Renal pelvis (tissue), 4 donors: ENCODE results near the gene NBDY. TPM values are rescaled to one million over a fixed set of nuclear protein-coding genes. Genes with fewer than 3 reads are reported as not detected.
"Not testable (repeated sequence)": the region's sequence is repeated elsewhere in the genome, so short reads cannot be mapped to it uniquely, and the experiment has no call there.

Experiments
- DNase-seq: peaks from one replicate; pipeline ENCODE4 v3.0.0-alpha.2; 2013
- polyA plus RNA-seq, 3 donors: library from polyadenylated mRNA; unstranded; fragments of 120-200 nt; gene quantifications; one replicate each; pipeline ENCODE4 v1.2.1, GENCODE V29; 2013; ENCODE audit not compliant: insufficient read length in 3 of 3

Gene NBDY
- polyA plus RNA-seq, 3 donors, result 91.6 to 106 (median 100) TPM

DNA sequence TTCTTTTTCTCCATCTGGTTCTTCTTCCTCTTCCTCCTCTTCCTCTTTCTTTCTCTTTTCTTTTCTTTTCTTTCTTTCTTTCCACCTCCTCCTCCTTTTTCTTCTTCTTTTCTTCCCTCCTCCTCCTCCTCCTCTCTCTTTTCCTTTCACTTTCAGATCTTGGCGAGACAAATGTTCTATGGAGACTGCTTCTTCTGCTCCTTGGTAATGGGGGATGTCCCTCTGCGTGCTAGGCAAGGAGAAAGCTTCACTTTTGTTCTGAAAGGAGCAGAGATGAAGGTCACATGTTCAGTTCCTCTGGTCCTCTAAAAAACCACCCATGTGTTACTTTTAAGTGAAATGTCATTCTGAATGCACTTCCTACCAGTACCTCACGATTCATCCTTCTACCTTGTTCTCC, 33.2 kb downstream of the NBDY start:
- DNase-seq, result no peak

DNA sequence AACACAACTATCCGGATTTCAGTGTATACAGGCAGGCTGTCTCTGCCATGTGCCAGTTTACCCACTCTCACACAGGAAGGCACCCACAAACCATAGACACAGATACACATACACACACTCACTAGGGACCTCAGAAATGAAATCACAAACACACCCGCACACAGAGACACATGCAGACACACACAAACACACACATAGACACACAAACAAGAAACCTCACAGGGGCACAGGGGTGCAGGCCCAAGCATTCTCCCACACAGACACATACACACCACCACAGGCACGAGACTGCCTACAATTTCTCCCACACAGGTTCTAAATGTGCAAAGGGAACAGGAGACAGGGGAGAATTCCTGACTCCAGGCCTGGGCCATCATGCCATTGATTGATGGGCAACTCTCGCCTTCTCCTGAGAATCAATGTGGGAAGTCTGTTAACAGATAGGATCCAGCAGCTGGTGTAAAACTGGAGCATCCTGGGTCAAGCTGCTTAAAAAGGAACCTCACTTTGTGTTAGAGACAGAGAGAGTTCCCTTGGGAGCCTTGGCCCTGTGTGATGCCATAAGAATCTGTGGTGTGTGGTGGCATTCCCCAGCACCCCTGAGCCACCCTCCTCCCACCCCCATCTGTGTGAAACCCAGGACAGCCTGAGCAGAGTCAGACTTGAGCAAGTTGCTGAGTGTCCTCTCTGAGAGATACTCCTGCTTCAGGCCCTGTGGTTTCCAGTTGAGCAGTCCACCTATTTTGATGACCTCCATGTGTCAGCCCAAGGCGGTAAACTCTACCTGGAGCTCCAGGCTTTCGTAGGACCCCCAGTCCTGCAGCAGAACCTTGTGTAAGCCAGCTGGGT, 33.9 kb downstream of the NBDY start:
- no peak for DNase-seq

DNA sequence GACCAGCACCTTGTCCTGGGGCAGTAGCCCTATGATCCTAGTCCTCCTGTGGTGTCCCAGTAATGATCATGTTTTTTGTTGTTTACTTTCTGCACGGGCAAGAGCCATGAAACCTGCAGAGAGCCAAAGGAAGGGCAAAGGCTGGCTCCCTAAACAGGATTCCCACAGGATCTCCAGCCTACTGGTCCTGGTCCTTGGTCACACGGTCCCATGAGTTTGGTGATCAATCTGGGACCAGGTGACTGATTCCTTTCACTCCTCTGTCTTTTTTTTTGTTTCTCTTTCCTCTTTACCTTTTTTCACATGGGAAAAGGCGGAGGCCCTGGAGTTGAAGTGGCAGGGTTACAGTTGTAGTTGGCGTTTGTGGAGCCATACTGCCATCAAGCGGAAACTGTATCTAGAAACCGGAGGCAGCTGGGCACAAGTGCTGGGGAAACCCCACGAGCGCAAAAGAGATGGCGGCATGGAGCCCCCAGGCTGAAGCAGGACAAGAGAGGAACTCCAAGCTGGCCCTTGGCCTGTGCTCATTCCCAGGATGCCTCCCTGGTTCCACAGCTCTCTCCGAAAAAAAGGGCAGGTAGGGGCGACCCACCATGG, 34.6 kb downstream of the NBDY start:
- DNase-seq, result peak; percentile 91

DNA sequence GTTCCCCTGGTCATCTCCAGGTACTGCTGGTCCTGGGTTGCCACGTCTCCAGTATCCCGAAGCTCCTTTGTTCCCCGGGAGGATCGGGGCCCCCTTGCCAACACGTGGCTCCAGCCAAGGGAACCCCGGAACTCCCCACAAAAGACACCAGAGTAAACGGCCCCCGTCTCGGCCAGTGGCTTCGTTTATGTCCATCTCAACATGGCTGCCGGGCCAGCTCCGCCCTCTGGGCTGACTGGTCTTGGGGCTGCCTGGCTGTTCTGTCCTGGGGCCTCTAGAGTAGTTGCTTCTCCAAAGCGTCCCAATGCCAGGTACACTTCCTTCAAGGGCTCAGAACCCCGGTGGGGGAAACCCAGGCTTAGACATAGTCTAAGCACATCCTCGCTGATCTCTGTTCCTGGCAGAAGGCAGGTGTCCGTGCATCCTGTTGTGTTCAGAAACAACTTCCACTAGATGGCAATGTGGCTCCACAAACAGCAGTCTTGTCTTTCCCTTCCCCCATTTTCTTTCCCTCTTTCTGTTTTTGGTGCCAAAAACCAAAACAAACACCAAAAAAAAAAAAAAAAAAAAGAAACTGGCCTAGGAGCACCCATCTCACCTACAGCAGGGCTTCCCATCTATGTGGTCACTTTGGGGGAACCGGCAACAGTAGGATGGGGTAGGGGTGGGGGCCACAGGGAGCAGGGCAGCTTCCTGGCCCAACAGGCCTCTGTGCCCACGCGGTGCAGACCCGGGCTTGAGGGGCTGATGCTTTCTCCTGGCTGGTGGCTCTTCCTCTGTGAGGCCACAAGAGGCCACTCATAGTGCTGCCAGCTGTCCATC, 35.3 kb downstream of the NBDY start:
- DNase-seq, result peak; percentile 90

DNA sequence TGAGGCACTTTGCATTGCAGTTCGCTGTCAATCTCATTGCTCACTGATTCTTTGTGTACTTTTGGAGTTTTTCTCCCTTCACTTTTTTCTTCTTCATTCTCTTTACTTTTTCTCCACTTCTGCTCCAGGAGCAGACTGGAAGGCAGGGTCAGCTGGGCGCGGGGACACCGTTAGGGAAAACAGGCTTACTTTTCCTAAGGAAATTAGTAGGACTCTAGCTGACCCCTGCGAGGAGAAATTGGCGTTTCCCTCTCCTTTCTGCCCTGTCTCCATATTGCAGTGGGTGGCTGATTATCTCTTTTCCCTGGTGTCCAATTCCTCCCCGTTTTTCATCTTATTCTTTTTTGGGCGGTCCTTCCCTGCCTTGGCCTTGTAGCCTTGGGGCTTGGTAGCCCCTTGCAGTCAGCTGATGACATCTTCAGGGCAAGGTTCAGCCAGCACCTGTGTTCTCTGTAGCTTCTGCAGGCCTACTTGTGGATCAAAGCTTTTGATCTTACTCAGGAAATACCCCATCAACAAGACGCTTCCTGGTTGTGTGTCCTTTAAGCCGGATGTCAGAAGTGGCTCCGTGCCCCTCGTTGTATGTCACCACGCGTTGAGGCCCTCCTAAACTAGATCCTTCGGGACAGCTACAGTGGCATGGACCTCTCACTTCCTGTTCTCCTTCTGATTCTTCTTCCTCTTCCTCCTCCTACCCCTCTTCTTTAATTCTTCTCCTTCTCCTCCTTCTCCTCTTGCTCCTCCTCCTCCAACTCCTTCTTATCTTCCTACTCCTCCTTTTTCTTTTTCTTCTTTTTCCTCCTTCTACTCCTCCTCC, 36.1 kb downstream of the NBDY start:
- DNase-seq, result no peak

DNA sequence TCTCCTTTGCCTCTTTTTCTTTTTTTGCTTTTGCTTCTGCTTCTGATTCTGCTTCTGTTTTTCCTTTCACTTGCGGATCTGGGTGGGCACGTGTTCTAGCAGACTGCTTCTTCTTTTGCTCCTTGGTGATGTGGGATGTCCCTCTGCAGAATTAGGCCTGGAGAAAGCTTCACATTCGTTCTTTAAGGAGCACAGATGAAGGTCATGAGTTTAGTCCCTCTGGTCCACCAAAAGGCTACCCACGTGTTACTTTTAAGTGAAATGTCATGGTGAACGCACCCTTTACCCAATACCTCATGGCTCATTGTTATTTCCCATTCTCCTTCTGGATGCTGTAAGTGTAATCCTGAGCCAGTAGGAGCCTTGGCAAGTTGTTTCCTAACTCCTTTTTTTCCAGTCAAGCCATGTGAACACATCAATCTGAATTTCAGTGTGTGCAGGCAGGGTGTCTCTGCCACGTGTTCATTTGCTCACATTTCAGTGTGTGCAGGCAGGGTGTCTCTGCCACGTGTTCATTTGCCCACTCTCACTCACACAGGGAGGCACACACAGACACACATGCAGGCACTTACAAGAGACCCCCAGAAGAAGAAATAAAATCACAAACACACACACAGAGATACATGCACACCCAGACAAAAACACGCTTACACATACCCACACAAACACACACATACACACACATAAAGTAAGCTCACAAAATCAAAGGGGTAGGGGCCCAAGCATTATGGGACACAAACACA, 36.9 kb downstream of the NBDY start:
- DNase-seq, result no peak

GRCh38 chrX:56766554-56767347, 37.7 kb downstream of the NBDY start:
- no peak for DNase-seq

DNA sequence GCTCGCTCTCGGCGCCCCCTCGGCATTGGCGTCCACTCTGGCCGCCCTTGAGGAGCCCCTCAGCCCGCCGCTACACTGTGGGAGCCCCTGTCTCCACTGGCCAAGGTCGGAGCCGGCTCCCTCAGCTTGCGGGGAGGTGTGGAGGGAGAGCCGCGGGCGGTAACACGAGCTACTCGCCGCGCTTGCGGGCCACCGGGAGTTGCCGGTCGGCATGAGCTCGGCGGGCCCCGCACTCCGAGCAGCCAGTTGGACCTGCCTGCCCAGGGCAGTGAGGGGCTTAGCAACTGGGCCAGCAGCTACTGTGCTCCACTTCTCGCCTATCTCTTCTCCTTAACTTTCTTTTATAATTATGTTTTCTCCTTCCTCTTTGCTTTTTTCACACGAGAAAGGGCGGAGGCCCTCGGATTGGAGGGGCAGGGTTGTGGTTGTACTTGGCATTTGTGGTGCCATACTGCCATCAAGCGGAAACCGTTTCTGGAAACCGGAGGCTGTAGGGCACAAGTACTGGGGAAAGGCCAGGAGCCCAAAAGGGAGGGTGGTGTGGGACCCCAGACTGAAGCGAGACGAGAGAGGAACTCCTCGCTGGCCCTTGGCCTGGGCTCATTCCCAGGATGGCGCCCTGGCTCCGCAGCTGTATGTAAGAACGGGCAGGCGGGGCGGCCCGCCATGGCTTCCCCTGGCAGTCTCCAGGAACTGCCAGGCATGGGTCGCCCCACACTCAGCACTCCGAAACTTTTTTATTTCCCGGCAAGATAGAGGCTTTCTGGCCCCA, 38.5 kb downstream of the NBDY start:
- DNase-seq, result peak; percentile 36

GRCh38 chrX:56768120-56768660, 39.1 kb downstream of the NBDY start:
- not testable (repeated sequence) for DNase-seq

DNA sequence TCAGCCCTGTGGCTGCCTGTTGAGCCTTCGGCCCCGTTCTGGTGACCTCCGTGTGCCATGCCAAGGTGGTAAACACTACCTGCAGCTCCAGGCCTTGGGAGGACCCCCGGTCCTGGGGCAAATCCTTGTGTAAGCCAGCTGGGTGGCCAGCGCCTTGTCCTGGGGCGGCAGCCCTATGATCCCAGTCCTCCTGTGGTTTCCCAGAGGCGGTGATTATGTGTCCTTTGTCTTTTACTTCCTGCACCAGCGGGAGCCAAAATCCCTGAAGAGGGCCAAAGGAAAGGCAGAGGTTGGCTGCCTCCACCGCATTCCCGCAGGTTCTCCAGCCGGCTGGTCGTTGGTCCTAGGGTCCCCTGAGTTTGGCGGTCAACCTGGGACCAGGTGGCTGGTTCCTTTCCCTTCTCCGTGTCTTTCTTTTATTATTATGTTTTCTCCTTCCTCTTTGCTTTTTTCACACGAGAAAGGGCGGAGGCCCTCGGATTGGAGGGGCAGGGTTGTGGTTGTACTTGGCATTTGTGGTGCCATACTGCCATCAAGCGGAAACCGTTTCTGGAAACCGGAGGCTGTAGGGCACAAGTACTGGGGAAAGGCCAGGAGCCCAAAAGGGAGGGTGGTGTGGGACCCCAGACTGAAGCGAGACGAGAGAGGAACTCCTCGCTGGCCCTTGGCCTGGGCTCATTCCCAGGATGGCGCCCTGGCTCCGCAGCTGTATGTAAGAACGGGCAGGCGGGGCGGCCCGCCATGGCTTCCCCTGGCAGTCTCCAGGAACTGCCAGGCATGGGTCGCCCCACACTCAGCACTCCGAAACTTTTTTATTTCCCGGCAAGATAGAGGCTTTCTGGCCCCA, 43.9 kb downstream of the NBDY start:
- DNase-seq, result not testable (repeated sequence)

- DNase-seq, result not testable (repeated sequence)
These were observed 44.5 kb downstream of the NBDY start for GRCh38 chrX:56773522-56774060.

- DNase-seq, result not testable (repeated sequence)
These were observed 49.3 kb downstream of the NBDY start for GRCh38 chrX:56778099-56778923.

DNA sequence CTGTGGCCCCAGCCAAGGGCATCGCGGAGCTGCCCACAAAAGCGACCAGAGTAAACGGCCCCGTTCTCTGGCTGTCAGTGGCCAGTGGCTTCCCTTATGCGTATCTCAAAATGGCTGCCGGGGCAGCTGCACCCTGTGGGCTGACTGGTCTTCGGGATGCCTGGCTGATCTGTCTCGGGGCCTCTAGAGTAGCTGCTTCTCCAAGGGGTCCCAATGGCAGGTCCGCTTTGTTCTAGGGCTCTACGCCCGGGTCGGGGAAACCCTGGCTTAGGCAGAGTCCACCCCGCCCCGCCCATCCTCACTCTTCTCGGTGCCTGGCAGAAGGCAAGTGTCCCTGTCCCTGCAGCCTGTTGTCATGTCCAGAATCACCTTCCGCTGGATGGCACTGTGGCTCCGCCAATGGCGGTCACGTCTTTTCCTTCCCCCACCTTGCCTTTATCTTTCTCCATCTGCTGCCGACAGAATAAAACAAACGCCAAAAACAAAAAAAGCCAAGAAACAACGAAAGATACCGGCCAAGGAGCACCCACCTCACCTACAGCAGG, 50.0 kb downstream of the NBDY start:
- DNase-seq, result not testable (repeated sequence)

DNA sequence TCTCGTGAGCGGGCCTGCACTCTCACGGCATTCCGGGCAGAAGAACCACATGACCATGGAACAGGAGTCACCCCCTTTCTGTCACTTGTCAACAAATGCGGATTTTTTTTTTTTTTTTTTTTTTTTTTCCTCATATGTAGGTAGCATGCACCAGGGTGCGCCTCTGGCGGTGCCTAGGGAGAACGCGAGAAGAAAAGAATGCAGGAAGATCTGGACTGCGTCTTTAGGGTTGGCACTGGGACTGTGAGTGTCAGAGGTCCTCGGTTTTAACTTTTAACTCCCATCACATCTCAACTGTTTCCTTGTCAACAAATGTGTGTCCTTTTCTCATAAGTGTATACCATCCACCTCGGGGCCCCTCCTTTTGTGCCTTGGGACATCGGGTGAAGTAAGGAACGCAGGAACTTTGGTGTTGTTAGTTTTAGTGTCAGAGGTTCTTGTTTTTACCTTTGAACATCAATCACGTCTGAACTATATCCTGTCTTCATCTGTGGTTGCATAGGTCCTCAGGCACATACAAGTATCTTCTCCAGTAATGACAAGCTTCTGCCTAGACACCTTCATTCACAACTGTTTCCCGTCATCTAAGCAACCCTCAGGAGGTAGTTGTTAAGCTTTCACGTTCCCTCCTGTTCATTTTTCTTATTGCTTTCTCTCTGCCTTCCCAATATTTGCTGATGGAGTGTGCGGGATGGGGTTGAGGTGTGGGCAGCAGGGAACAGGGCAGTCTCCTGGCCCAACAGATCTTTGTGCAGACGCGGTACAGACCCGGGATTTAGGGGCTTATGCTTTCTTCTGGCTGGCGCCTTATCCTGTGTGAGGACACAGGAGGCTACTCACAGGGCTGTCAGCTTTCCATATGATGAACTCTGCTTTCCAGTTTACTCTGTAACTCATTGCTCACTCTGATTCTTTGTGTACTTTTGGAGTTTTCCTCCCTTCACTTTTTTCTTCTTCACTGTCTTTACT, 51.9 kb downstream of the NBDY start:
- DNase-seq, result not testable (repeated sequence)

DNA sequence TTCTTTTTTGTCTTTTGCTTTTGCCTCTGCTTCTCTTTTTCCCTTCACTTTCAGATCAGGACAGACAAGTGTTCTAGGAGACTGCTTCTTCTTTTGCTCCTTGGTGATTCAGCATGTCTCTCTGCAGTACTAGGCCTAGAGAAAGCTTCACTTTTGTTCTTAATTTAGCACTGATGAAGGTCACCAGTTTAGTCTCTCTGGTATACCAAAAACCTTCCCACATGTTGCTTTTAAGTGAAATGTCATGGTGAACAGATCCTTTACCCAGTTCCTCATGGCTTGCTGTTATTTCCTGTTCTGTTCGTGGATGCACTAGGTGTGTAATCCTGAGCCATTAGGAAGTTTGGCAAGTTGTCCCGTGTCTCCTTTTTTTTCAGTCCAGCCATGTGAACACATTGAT, 53.3 kb downstream of the NBDY start:
- no peak for DNase-seq
